Fibroblast of villous mesenchyme (primary cell): ENCODE results near the gene PRDM16. TPM values are rescaled to one million over a fixed set of nuclear protein-coding genes. Genes with fewer than 3 reads are reported as not detected.

ENCODE experiments used
- DNase-seq: peaks from one replicate; pipeline ENCODE4 v3.0.0-alpha.2; 2010; ENCODE audit warnings: low read depth
- H3K4me3 ChIP-seq: 2 replicates; pipeline ENCODE4 v1.5.1; 2011; ENCODE audit warnings: low read depth, mild to moderate bottlenecking, low read length
- CTCF ChIP-seq: IDR thresholded peaks from 2 replicates; pipeline ENCODE4 v1.5.1; 2012; ENCODE audit warnings: low read depth, mild to moderate bottlenecking, low read length; ENCODE audit not compliant: insufficient read depth
- total RNA-seq: library from RNA; depleted of rRNA; stranded (reverse); fragments of >200 nt; gene quantifications from 2 replicates; pipeline ENCODE4 v1.2.3, GENCODE V29; 2012

PRDM16 gene
- total RNA-seq, 1 donor: 1.7 TPM

GRCh38 chr1:3311711-3312110 lies 242.7 kb downstream of the PRDM16 start:
- H3K4me3 ChIP-seq: no peak overlapping the region
- no peak for TF ChIP-seq CTCF
- DNase-seq: no peak

- DNase-seq: no peak
- TF ChIP-seq CTCF: no peak
- H3K4me3 ChIP-seq: no peak overlapping the region
Observed at GRCh38 chr1:3312310-3312897, 243.4 kb downstream of the PRDM16 start.

- H3K4me3 ChIP-seq: no peak overlapping the region
- DNase-seq: peak; percentile 98
- no peak for TF ChIP-seq CTCF
Observed at GRCh38 chr1:3312898-3313575, 244.0 kb downstream of the PRDM16 start.

GRCh38 chr1:3313576-3313950 lies 244.6 kb downstream of the PRDM16 start:
- DNase-seq: peak; percentile 92
- no peak for TF ChIP-seq CTCF
- no peak overlapping the region for H3K4me3 ChIP-seq

- DNase-seq: peak; percentile 73
- TF ChIP-seq CTCF: no peak
- H3K4me3 ChIP-seq: no peak overlapping the region
Observed at GRCh38 chr1:3314491-3315381, 245.7 kb downstream of the PRDM16 start.

GRCh38 chr1:3315399-3316339 lies 246.7 kb downstream of the PRDM16 start:
- H3K4me3 ChIP-seq: no peak overlapping the region
- TF ChIP-seq CTCF: no peak
- DNase-seq: no peak
